Astrocyte (in vitro differentiated cells and primary cell): Measurements from ENCODE around the gene RAP1GAP. TPM values are rescaled to one million over a fixed set of nuclear protein-coding genes. Genes with fewer than 3 reads are reported as not detected.

Experiments used
- DNase-seq: peaks from one replicate; pipeline ENCODE4 v3.0.0-alpha.2; 2010; ENCODE audit warnings: low read depth
- FAIRE-seq: peaks from 2 replicates; lab custom pipeline; 2011; peaks lifted over from hg19 to GRCh38; lab: Jason Lieb, UNC
- H2AFZ ChIP-seq: 2 replicates; pipeline ENCODE4 v1.6.0; 2012; ENCODE audit warnings: low read depth, low read length, inconsistent platforms
- H3K27ac ChIP-seq: 2 replicates; pipeline ENCODE4 v1.5.1; 2011; ENCODE audit warnings: low read depth, low read length, inconsistent platforms
- H3K27me3 ChIP-seq: 2 replicates; pipeline ENCODE4 v1.6.0; 2011; ENCODE audit warnings: low read length, inconsistent platforms; ENCODE audit not compliant: insufficient read depth
- H3K36me3 ChIP-seq: 2 replicates; pipeline ENCODE4 v1.5.1; 2011; ENCODE audit warnings: low read length, inconsistent platforms; ENCODE audit not compliant: insufficient read depth
- H3K4me1 ChIP-seq: 2 replicates; pipeline ENCODE4 v1.5.1; 2011; ENCODE audit warnings: low read length, inconsistent platforms; ENCODE audit not compliant: insufficient read depth
- H3K4me2 ChIP-seq: 2 replicates; pipeline ENCODE4 v1.6.0; 2012; ENCODE audit warnings: low read length, inconsistent platforms
- H3K4me3 ChIP-seq: 2 replicates; pipeline ENCODE4 v1.5.1; 2011; ENCODE audit warnings: low read depth, mild to moderate bottlenecking, low read length, inconsistent platforms; ENCODE audit not compliant: insufficient read depth
- H3K79me2 ChIP-seq: 2 replicates; pipeline ENCODE4 v1.6.0; 2012; ENCODE audit warnings: mild to moderate bottlenecking, low read length, inconsistent platforms; ENCODE audit not compliant: insufficient read depth
- H3K9ac ChIP-seq: 2 replicates; pipeline ENCODE4 v1.6.0; 2012; ENCODE audit warnings: mild to moderate bottlenecking, low read length, inconsistent platforms
- H3K9me3 ChIP-seq: 2 replicates; pipeline ENCODE4 v1.5.1; 2012; ENCODE audit warnings: low read depth, mild to moderate bottlenecking, low read length, inconsistent platforms; ENCODE audit not compliant: insufficient read depth
- H4K20me1 ChIP-seq: 2 replicates; pipeline ENCODE4 v1.6.0; 2012; ENCODE audit warnings: low read length, inconsistent platforms; ENCODE audit not compliant: insufficient read depth
- H3K27ac Mint-ChIP-seq: one replicate; pipeline ENCODE4 v1.8.0; 2021; ENCODE audit warnings: mild to moderate bottlenecking, mixed read lengths; ENCODE audit not compliant: unreplicated experiment
- H3K27me3 Mint-ChIP-seq: one replicate; pipeline ENCODE4 v1.8.0; 2021; ENCODE audit warnings: low read depth, mixed read lengths; ENCODE audit not compliant: unreplicated experiment
- H3K36me3 Mint-ChIP-seq: one replicate; pipeline ENCODE4 v1.8.0; 2021; ENCODE audit warnings: low read depth, mixed read lengths; ENCODE audit not compliant: unreplicated experiment
- H3K4me1 Mint-ChIP-seq: one replicate; pipeline ENCODE4 v1.8.0; 2021; ENCODE audit warnings: low read depth, mixed read lengths; ENCODE audit not compliant: unreplicated experiment
- H3K4me3 Mint-ChIP-seq: one replicate; pipeline ENCODE4 v1.8.0; 2021; ENCODE audit warnings: mild to moderate bottlenecking, moderate library complexity, mixed read lengths; ENCODE audit not compliant: unreplicated experiment
- H3K9me3 Mint-ChIP-seq: one replicate; pipeline ENCODE4 v1.8.0; 2021; ENCODE audit warnings: mild to moderate bottlenecking, mixed read lengths; ENCODE audit not compliant: unreplicated experiment
- CTCF ChIP-seq: IDR thresholded peaks from 2 replicates; pipeline ENCODE4 v1.5.1; 2011; ENCODE audit warnings: low read depth, mild to moderate bottlenecking, inconsistent platforms, low read length, moderate library complexity; ENCODE audit not compliant: insufficient read depth
- EZH2 ChIP-seq: IDR thresholded peaks from 2 replicates; pipeline ENCODE4 v1.6.1; 2012; ENCODE audit warnings: mild to moderate bottlenecking, low read length, inconsistent platforms; ENCODE audit not compliant: insufficient read depth
- total RNA-seq: library from RNA; stranded (reverse); gene quantifications from 2 replicates; pipeline ENCODE4 v1.2.1, GENCODE V29; 2021

Gene RAP1GAP
- total RNA-seq, 1 donor from 2014 or later, result 3.2 TPM

GRCh38 chr1:21565285-21565684 is 103.9 kb downstream of the RAP1GAP start:
- FAIRE-seq, result no peak
- Mint-ChIP-seq H3K9me3 (no peaks in the 10 kb centered on the region), H3K36me3 (peaks cover 6% of the 10 kb centered on the region), H3K27me3 (peaks cover 8% of the 10 kb centered on the region), H3K27ac (no peak overlapping the region), H3K4me1 (peaks cover 28% of the 10 kb centered on the region), H3K4me3 (no peak overlapping the region)
- Histone ChIP-seq H3K36me3 (no peaks in the 10 kb centered on the region), H3K4me1 (peaks cover 24% of the 10 kb centered on the region), H3K4me2 (no peak overlapping the region), H3K79me2 (no peaks in the 10 kb centered on the region), H3K9me3 (no peaks in the 10 kb centered on the region), H3K27ac (no peak overlapping the region), H2AFZ (no peak overlapping the region), H3K27me3 (no peaks in the 10 kb centered on the region), H3K4me3 (no peak overlapping the region), H3K9ac (no peak overlapping the region), H4K20me1 (no peaks in the 10 kb centered on the region)
- no peak for TF ChIP-seq CTCF
- no peak for TF ChIP-seq EZH2
- DNase-seq, result no peak

GRCh38 chr1:21564521-21565095 is 104.5 kb downstream of the RAP1GAP start:
- no peak for FAIRE-seq
- Histone ChIP-seq H3K4me1 (peaks cover 24% of the 10 kb centered on the region), H3K9me3 (no peaks in the 10 kb centered on the region), H3K27ac (no peak overlapping the region), H3K79me2 (no peaks in the 10 kb centered on the region), H3K4me2 (no peak overlapping the region), H4K20me1 (no peaks in the 10 kb centered on the region), H3K27me3 (no peaks in the 10 kb centered on the region), H3K9ac (no peak overlapping the region), H3K4me3 (no peak overlapping the region), H3K36me3 (no peaks in the 10 kb centered on the region), H2AFZ (no peak overlapping the region)
- peaks cover 6% of the 10 kb centered on the region for H3K36me3 Mint-ChIP-seq
- H3K27me3 Mint-ChIP-seq, result peaks cover 11% of the 10 kb centered on the region
- no peak overlapping the region for H3K27ac Mint-ChIP-seq
- H3K4me3 Mint-ChIP-seq, result no peak overlapping the region
- DNase-seq, result no peak
- H3K4me1 Mint-ChIP-seq, result peaks cover 24% of the 10 kb centered on the region
- no peaks in the 10 kb centered on the region for H3K9me3 Mint-ChIP-seq
- TF ChIP-seq EZH2 (no peak), CTCF (no peak)

- Histone ChIP-seq H3K4me1 (peaks cover 22% of the 10 kb centered on the region), H3K4me3 (no peak overlapping the region), H3K4me2 (no peak overlapping the region), H3K36me3 (no peaks in the 10 kb centered on the region), H3K9me3 (no peaks in the 10 kb centered on the region), H4K20me1 (no peaks in the 10 kb centered on the region), H2AFZ (no peak overlapping the region), H3K27me3 (no peaks in the 10 kb centered on the region), H3K79me2 (no peaks in the 10 kb centered on the region), H3K27ac (no peak overlapping the region), H3K9ac (no peak overlapping the region)
- no peak for FAIRE-seq
- no peak for DNase-seq
- TF ChIP-seq EZH2 (no peak), CTCF (no peak)
- no peaks in the 10 kb centered on the region for H3K9me3 Mint-ChIP-seq
- H3K27me3 Mint-ChIP-seq, result peaks cover 12% of the 10 kb centered on the region
- no peak overlapping the region for H3K27ac Mint-ChIP-seq
- peaks cover 24% of the 10 kb centered on the region for H3K4me1 Mint-ChIP-seq
- peaks cover 6% of the 10 kb centered on the region for H3K36me3 Mint-ChIP-seq
- H3K4me3 Mint-ChIP-seq, result no peak overlapping the region
Observed at GRCh38 chr1:21563971-21564370, 105.2 kb downstream of the RAP1GAP start.
